Measurements from ENCODE around the gene SRXN1. TPM values are rescaled to one million over a fixed set of nuclear protein-coding genes. Genes with fewer than 3 reads are reported as not detected.

SRXN1 gene
- total and polyA plus RNA-seq, 8 donors, result 4.5 to 10.5 (median 7.6) TPM

DNA sequence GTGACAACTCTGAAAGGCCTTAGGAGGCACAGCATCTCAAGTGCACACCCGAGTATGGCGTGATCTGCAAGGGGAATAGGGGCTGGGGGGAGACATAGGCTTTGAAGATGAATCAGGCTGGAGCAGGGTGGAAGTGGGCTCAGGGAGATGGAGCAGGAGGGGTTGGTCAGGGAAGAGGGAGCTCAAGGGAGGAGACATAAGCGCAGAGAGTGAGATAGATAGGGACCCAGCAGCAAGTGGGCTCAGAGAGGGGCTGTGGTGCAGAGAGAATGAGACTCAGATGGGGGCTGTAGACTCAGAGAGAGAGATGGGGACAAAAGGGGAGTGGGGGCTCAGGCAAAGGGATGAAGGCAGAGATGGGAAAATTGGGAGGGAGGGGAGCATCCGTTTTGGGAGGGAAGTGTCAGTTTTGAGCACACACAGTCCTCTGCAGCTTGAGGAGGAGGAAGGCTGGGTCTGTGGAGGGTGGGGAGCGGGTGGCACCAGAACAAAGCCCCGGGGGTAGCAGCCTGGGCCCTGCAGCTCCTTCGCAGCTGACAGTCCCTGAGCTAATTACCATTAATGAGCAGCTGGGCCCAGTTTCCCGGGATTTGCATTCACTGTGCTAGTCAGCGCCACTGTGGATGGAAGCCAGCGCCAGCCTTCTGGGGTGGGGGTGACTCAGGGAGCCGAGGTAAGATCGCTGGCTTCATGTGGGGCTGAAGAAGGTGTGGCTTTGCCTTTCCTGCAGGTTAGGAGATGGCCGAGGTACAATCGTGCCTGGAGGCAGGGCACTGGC, 18.7 kb downstream of the SRXN1 start:
- FAIRE-seq (no peak), DNase-seq (no peak)
- 54 to 65% methylated on average over 14 of the region's 14 CpGs for WGBS, 2 donors

DNA sequence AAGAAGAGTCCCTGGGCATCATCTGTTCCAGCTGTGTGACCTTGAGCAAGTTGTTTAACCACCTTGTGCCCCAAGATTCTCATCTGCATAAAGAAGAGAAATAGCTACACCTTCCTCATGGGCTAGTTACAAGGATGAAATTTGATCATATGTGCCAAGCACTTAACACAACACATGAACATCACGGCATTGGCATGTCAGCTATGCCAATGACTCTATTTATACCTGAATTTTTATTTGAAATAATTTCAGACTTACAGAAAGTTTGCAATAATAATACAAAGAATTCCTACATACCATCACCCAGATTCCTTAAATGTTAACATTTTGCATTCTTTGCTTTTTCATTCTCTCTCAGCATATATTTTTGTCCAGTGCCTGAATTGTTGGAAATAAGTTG, 21.9 kb downstream of the SRXN1 start:
- TF ChIP-seq, protein P1, sequence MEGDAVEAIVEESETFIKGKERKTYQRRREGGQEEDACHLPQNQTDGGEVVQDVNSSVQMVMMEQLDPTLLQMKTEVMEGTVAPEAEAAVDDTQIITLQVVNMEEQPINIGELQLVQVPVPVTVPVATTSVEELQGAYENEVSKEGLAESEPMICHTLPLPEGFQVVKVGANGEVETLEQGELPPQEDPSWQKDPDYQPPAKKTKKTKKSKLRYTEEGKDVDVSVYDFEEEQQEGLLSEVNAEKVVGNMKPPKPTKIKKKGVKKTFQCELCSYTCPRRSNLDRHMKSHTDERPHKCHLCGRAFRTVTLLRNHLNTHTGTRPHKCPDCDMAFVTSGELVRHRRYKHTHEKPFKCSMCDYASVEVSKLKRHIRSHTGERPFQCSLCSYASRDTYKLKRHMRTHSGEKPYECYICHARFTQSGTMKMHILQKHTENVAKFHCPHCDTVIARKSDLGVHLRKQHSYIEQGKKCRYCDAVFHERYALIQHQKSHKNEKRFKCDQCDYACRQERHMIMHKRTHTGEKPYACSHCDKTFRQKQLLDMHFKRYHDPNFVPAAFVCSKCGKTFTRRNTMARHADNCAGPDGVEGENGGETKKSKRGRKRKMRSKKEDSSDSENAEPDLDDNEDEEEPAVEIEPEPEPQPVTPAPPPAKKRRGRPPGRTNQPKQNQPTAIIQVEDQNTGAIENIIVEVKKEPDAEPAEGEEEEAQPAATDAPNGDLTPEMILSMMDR (IDR thresholded peaks at IDR 0.05), result no peak
- Histone ChIP-seq H3K4me3 (no peak overlapping the region), H3K4me1 (no peaks in the 10 kb centered on the region), H3K9me3 (no peaks in the 10 kb centered on the region), H3K27ac (no peak overlapping the region), H3K36me3 (no peaks in the 10 kb centered on the region), H3K27me3 (no peaks in the 10 kb centered on the region)
- ATAC-seq (no peak), DNase-seq (no peak), FAIRE-seq (no peak)
- WGBS, 2 donors, result 28 to 77% methylated on average over 1 of the region's 1 CpG
- intact Hi-C loops (cut with DNase I), result no loop called here

More for the DNA sequence above, 18.7 kb downstream of the SRXN1 start:
- no peak overlapping the region for H3K27ac ChIP-seq
- intact Hi-C loops (cut with DNase I), result no loop called here
- H3K27me3 ChIP-seq, result no peaks in the 10 kb centered on the region
- TF ChIP-seq, protein P1 (IDR thresholded peaks at IDR 0.05), result no peak
- no peaks in the 10 kb centered on the region for H3K4me1 ChIP-seq
- no peak for ATAC-seq
- H3K9me3 ChIP-seq, result no peaks in the 10 kb centered on the region
- no peaks in the 10 kb centered on the region for H3K36me3 ChIP-seq
- H3K4me3 ChIP-seq, result no peak overlapping the region

DNA sequence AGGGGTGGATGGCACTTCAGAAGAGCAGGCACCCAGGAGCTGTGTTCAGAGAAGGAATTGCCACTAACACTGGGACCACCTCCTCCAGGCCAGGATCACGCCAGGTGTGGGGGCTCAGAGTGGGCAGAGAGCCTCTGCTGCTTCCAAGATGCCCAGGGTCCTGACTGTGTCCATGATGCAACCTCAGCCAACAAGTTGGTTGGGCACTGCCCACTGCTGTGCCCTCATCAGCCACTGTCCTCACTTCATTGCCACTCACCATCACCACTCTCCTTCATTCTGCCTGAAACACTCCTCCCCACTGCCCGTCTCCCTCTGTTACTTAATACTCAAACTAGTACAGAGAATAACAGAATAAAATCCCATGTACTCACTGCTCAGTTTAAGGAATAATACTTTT, 26.4 kb downstream of the SRXN1 start:
- FAIRE-seq, result no peak
- ATAC-seq, result no peak
- no peaks in the 10 kb centered on the region for H3K36me3 ChIP-seq
- H3K27ac ChIP-seq, result no peak overlapping the region
- H3K4me1 ChIP-seq, result no peaks in the 10 kb centered on the region
- DNase-seq, result no peak
- intact Hi-C loops (cut with DNase I), result no loop called here
- 56 to 61% methylated on average over 2 of the region's 2 CpGs for WGBS, 2 donors
- no peaks in the 10 kb centered on the region for H3K9me3 ChIP-seq
- no peak overlapping the region for H3K4me3 ChIP-seq
- TF ChIP-seq, protein P1 (IDR thresholded peaks at IDR 0.05), result no peak
- no peaks in the 10 kb centered on the region for H3K27me3 ChIP-seq

DNA sequence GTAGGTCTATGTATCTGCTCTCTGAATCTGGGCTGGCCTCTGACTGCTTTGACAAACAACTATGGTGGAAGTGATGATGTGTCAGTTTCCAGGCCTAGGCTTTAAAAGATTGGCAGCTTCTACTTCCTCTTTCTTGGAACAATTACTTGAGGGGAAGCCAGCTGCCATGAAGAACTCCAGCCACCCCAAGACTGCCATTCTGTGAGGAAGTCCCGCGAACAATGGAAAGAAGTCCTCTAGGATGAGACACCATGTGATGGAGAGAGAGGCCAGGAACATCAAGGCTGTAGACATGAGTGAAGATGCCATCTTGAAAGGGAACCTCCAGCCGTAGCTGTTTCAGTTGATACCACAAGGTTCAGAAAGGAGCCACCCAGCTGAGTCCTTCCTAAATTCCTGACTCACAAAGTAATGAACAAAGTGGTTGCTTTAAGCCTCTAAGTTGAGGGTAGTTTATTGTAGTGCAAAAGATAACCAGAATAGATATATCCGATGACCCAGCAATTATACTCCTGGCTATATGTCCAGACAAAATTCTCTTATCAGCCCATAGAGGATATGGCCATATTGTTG, 27.6 kb downstream of the SRXN1 start:
- H3K9me3 ChIP-seq, result no peaks in the 10 kb centered on the region
- no peak for FAIRE-seq
- no peak overlapping the region for H3K4me3 ChIP-seq
- intact Hi-C loops (cut with DNase I), result no loop called here
- no peak for ATAC-seq
- TF ChIP-seq, protein P1 (IDR thresholded peaks at IDR 0.05), result no peak
- H3K27ac ChIP-seq, result no peak overlapping the region
- H3K36me3 ChIP-seq, result no peaks in the 10 kb centered on the region
- no peaks in the 10 kb centered on the region for H3K4me1 ChIP-seq
- no peaks in the 10 kb centered on the region for H3K27me3 ChIP-seq
- 84 to 93% methylated on average over 4 of the region's 4 CpGs for WGBS, 2 donors
- DNase-seq, result no peak

DNA sequence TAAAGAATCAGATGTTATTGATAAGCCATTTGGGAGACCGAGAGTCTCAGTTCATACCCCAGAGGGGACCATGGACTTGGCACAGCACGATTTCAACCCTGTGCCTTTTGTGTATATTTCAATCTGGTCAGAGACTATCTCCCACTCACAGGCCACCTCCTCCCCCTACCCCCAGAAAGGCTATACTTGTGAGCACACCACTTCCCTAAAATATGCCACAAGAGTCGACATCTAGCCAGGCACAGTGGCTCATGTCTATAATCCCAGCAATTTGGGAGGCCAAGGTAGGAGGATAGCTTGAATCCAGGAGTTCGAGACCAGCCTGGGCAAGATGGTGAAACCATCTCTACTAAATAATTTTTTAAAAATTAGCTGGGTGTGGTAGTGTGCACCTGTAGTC, 29.3 kb downstream of the SRXN1 start:
- no peaks in the 10 kb centered on the region for H3K9me3 ChIP-seq
- DNase-seq (no peak), ATAC-seq (no peak), FAIRE-seq (no peak)
- TF ChIP-seq, protein P1 (IDR thresholded peaks at IDR 0.05), result no peak
- 55 to 68% methylated on average over 4 of the region's 4 CpGs for WGBS, 2 donors
- H3K27ac ChIP-seq, result no peak overlapping the region
- no peak overlapping the region for H3K4me3 ChIP-seq
- intact Hi-C loops (cut with DNase I), result no loop called here
- H3K4me1 ChIP-seq, result no peaks in the 10 kb centered on the region
- H3K36me3 ChIP-seq, result no peaks in the 10 kb centered on the region
- no peaks in the 10 kb centered on the region for H3K27me3 ChIP-seq
